H1 (cell line): ENCODE results near the gene CTTNBP2NL.

Source experiments
- ASH2L ChIP-seq: fragments of 200-600, 300-600 bp; sonication (generic); IDR thresholded peaks from one replicate; pipeline ENCODE4 v1.7.1; 2017; ENCODE audit warnings: low read length
- ATF3 ChIP-seq: IDR thresholded peaks from 2 replicates; pipeline ENCODE4 v1.6.1; 2011; ENCODE audit warnings: low read depth, mild to moderate bottlenecking, low read length; ENCODE audit not compliant: insufficient read depth
- CTCF ChIP-seq, 3 experiments: IDR thresholded peaks; 1 replicate in 2 of 3; 2 replicates in 1 of 3; pipeline versions ENCODE4 v1.5.1 to v1.6.1; 2011; ENCODE audit warnings: low read length in 3 of 3, mild to moderate bottlenecking in 3 of 3, inconsistent platforms in 2 of 3, low read depth in 1 of 3, moderate library complexity in 1 of 3; ENCODE audit not compliant: insufficient read depth in 1 of 3; ENCODE audit errors: control extremely low read depth in 1 of 3
- EP300 ChIP-seq, 2 experiments: IDR thresholded peaks; 1 replicate in 1 of 2; 2 replicates in 1 of 2; pipeline ENCODE4 v1.6.1; 2011 to 2012; ENCODE audit warnings: low read depth in 2 of 2, low read length in 2 of 2, mild to moderate bottlenecking in 2 of 2, borderline replicate concordance in 1 of 2, inconsistent platforms in 1 of 2, moderate library complexity in 1 of 2
- GABPA ChIP-seq: IDR thresholded peaks from 2 replicates; pipeline ENCODE4 v1.6.1; 2011; ENCODE audit warnings: mild to moderate bottlenecking, low read length, moderate library complexity, borderline replicate concordance; ENCODE audit not compliant: insufficient read depth
- KDM1A ChIP-seq: fragments of 200-600, 300-600 bp; sonication (generic); IDR thresholded peaks from 2 replicates; pipeline ENCODE4 v1.7.1; 2016; ENCODE audit warnings: mild to moderate bottlenecking, low read length, borderline replicate concordance
- PHF8 ChIP-seq: fragments of 200-600 bp; sonication (generic); conservative IDR thresholded peaks from 2 replicates; pipeline ENCODE4 v1.7.1; 2012; ENCODE audit warnings: low read depth, mild to moderate bottlenecking, inconsistent platforms, low read length, moderate library complexity
- POLR2A ChIP-seq, 2 experiments: IDR thresholded peaks; 1 replicate in 1 of 2; 2 replicates in 1 of 2; pipeline ENCODE4 v1.6.1; 2011; ENCODE audit warnings: low read depth in 2 of 2, low read length in 2 of 2, mild to moderate bottlenecking in 2 of 2; ENCODE audit errors: control extremely low read depth in 1 of 2
- POLR2AphosphoS5 ChIP-seq: IDR thresholded peaks from 2 replicates; pipeline ENCODE4 v1.6.1; 2011; ENCODE audit warnings: low read depth, low read length
- RAD21 ChIP-seq, 2 experiments: IDR thresholded peaks in 1 of 2; conservative IDR thresholded peaks in 1 of 2; 2 replicates each; pipeline ENCODE4 v1.6.1; 2011; ENCODE audit warnings: low read depth in 2 of 2, low read length in 2 of 2, improper control_type of control experiment in 1 of 2, inconsistent platforms in 1 of 2, mild to moderate bottlenecking in 1 of 2, moderate library complexity in 1 of 2
- RBBP5 ChIP-seq: IDR thresholded peaks from 2 replicates; pipeline ENCODE4 v1.7.1; 2012; ENCODE audit warnings: low read depth, mild to moderate bottlenecking, inconsistent platforms, low read length, moderate library complexity, borderline replicate concordance
- SAP30 ChIP-seq: fragments of 300-600 bp; sonication (generic); IDR thresholded peaks from 2 replicates; pipeline ENCODE4 v1.7.1; 2012; ENCODE audit warnings: low read length, moderate library complexity, mild to moderate bottlenecking, inconsistent platforms; ENCODE audit not compliant: insufficient read depth, insufficient replicate concordance
- SRF ChIP-seq: IDR thresholded peaks from 2 replicates; pipeline ENCODE4 v1.6.1; 2011; ENCODE audit warnings: mild to moderate bottlenecking, low read depth, low read length, moderate library complexity
- TCF12 ChIP-seq: IDR thresholded peaks from 2 replicates; pipeline ENCODE4 v1.6.1; 2011; ENCODE audit warnings: low read depth, mild to moderate bottlenecking, low read length

- TF ChIP-seq CTCF (IDR thresholded peaks at IDR 0.05; ENCODE audit: control extremely low read depth in 1 of 3, insufficient read depth in 1 of 3, low read depth in 1 of 3, low read length in 3 of 3) (no peak), EP300 (IDR thresholded peaks at IDR 0.05; ENCODE audit: borderline replicate concordance in 1 of 2, low read depth in 2 of 2, low read length in 2 of 2) (no peak), RBBP5 (no peak), POLR2A (IDR thresholded peaks at IDR 0.05; ENCODE audit: control extremely low read depth in 1 of 2, low read depth in 2 of 2, low read length in 2 of 2) (no peak), SRF (no peak), RAD21 (IDR thresholded peaks at IDR 0.05 in 1 of 2, conservative IDR thresholded peaks at IDR 0.05 in 1 of 2; ENCODE audit: low read depth in 2 of 2, low read length in 2 of 2) (no peak), SAP30 (no peak), PHF8 (no peak), ASH2L (no peak), ATF3 (no peak), KDM1A (no peak), GABPA (no peak), POLR2AphosphoS5 (no peak), TCF12 (no peak)
These were observed 39.2 kb upstream of the CTTNBP2NL start for GRCh38 chr1:112356765-112357164.
